Vagina (tissue), 2 donors: ENCODE measurements around the gene SLC16A10.

Experiments
- POLR2A ChIP-seq, 2 donors: fragments of 450-650 bp; IDR thresholded peaks; one replicate each; pipeline ENCODE4 v1.6.1; 2017; ENCODE audit warnings: antibody characterized with exemption in 2 of 2, mild to moderate bottlenecking in 2 of 2, moderate library complexity in 2 of 2
- POLR2AphosphoS5 ChIP-seq, 2 donors: sonication (generic); formaldehyde crosslinking; IDR thresholded peaks; one replicate each; pipeline ENCODE4 v1.9.0; 2017; ENCODE audit warnings: antibody characterized with exemption in 2 of 2, mild to moderate bottlenecking in 2 of 2, low read depth in 1 of 2; ENCODE audit not compliant: insufficient read depth in 1 of 2
- TF ChIP-seq, protein P1 (sequence below), 3 experiments: fragments of 450-650 bp in 2 of 3; fragments of 200-600 bp in 1 of 3; sonication (generic) in 1 of 3; IDR thresholded peaks; one replicate each; pipeline ENCODE4 v1.5.1; 2017 to 2019; ENCODE audit warnings: antibody characterized with exemption in 3 of 3, mild to moderate bottlenecking in 2 of 3, moderate library complexity in 2 of 3

DNA sequence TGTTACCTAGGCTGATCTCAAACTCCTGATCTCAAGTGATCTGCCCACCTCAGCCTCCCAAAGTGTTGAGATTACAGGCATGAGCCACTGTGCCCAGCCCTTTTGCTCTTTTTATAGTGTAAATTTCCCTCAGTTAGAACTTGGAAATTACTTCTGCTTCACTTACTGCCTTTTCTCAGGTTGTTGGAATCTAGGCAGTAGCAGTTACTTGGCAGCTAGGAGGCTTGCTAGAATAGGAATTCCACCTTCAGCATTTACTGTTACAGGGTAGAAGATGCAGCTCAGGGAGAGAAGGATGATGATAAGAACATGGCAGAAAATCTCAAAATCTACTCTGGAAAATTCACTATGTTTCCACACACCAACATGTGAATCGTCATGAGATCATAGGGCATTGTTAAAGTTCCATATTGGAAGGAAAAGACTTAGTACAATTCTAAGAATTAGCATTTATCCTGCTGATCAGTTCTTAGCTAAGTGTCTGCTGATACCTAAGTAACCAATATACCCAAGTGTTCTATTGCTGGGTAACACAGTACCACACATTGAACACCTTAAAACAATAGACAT, 182.2 kb downstream of the SLC16A10 start:
- TF ChIP-seq, protein P1, sequence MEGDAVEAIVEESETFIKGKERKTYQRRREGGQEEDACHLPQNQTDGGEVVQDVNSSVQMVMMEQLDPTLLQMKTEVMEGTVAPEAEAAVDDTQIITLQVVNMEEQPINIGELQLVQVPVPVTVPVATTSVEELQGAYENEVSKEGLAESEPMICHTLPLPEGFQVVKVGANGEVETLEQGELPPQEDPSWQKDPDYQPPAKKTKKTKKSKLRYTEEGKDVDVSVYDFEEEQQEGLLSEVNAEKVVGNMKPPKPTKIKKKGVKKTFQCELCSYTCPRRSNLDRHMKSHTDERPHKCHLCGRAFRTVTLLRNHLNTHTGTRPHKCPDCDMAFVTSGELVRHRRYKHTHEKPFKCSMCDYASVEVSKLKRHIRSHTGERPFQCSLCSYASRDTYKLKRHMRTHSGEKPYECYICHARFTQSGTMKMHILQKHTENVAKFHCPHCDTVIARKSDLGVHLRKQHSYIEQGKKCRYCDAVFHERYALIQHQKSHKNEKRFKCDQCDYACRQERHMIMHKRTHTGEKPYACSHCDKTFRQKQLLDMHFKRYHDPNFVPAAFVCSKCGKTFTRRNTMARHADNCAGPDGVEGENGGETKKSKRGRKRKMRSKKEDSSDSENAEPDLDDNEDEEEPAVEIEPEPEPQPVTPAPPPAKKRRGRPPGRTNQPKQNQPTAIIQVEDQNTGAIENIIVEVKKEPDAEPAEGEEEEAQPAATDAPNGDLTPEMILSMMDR (IDR thresholded peaks at IDR 0.05): no peak
- TF ChIP-seq POLR2A (IDR thresholded peaks at IDR 0.05) (no peak), POLR2AphosphoS5 (IDR thresholded peaks at IDR 0.05; ENCODE audit: insufficient read depth in 1 of 2, low read depth in 1 of 2) (no peak)
